ENCODE results near the gene MYL5. TPM values are rescaled to one million over a fixed set of nuclear protein-coding genes. Genes with fewer than 3 reads are reported as not detected.
A peak's percentile ranks its signal among the peaks of the same experiment; 100 is the strongest.

Gene MYL5
- total and polyA plus RNA-seq, 8 donors, result 4.0 to 29.3 (median 5.7) TPM

DNA sequence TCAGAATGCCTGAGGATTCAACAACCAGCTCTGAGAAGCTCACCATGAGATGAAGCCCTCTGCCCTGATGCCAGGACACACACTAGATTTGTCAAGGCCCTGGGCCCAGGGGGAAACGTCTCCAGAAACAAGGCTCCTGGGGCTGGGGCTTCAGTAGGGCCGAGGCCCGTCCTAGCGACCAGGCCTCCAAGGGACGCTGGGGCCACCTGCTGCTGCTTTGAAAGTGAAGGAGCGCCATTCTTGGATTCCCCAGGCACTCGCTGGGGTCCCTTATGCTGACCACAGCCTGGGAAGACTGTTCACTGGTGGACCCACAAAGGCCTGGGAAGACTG lies 25.1 kb upstream of the MYL5 start:
- Histone ChIP-seq H3K27ac (no peak overlapping the region), H3K9me3 (no peaks in the 10 kb centered on the region), H3K4me3 (no peak overlapping the region), H3K36me3 (no peaks in the 10 kb centered on the region), H3K27me3 (no peaks in the 10 kb centered on the region), H3K4me1 (no peaks in the 10 kb centered on the region)
- TF ChIP-seq, protein P1, sequence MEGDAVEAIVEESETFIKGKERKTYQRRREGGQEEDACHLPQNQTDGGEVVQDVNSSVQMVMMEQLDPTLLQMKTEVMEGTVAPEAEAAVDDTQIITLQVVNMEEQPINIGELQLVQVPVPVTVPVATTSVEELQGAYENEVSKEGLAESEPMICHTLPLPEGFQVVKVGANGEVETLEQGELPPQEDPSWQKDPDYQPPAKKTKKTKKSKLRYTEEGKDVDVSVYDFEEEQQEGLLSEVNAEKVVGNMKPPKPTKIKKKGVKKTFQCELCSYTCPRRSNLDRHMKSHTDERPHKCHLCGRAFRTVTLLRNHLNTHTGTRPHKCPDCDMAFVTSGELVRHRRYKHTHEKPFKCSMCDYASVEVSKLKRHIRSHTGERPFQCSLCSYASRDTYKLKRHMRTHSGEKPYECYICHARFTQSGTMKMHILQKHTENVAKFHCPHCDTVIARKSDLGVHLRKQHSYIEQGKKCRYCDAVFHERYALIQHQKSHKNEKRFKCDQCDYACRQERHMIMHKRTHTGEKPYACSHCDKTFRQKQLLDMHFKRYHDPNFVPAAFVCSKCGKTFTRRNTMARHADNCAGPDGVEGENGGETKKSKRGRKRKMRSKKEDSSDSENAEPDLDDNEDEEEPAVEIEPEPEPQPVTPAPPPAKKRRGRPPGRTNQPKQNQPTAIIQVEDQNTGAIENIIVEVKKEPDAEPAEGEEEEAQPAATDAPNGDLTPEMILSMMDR (IDR thresholded peaks at IDR 0.05), result no peak
- FAIRE-seq (no peak), DNase-seq (no peak), ATAC-seq (no peak)
- intact Hi-C loops (cut with DNase I), result no loop called here
- WGBS, 2 donors, result 85 to 90% methylated on average over 7 of the region's 7 CpGs

DNA sequence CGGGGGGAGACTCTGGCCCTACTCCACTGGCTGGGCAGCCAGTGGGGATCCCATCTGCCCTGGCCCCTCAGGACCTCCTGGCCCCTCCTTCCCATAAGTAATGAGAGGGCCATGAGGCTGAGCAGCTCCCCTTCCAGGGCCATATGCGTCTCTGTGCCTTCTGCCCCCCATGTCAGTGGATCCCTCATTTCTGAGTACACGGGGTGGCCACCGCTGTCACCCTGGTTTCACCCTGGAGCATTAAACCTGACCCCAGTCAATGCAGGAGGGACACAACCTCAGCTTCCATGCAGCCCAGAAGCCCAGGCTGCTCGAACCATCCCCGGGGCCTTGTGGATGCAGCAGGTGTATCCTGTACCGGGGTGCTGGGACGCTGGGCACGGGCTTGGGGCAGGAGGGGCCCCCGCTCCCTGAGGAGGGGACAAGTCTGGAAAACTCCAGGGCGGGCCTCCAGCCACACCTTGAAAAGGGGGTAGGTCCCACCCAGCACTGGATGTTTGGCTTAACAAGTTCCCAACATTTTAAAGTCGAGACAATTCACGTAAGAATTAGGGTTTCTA lies 24.5 kb upstream of the MYL5 start:
- no peak for FAIRE-seq
- no peaks in the 10 kb centered on the region for H3K27me3 ChIP-seq
- WGBS, 2 donors, result 78 to 88% methylated on average over 12 to 13 of the region's 13 CpGs
- TF ChIP-seq, protein P1 (IDR thresholded peaks at IDR 0.05), result no peak
- no peak for ATAC-seq
- H3K36me3 ChIP-seq, result no peaks in the 10 kb centered on the region
- H3K4me1 ChIP-seq, result no peaks in the 10 kb centered on the region
- H3K4me3 ChIP-seq, result no peak overlapping the region
- H3K9me3 ChIP-seq, result no peaks in the 10 kb centered on the region
- H3K27ac ChIP-seq, result no peak overlapping the region
- DNase-seq, result peak in 1 of 6 donors; percentile 11
- intact Hi-C loops (cut with DNase I), result no loop called here

DNA sequence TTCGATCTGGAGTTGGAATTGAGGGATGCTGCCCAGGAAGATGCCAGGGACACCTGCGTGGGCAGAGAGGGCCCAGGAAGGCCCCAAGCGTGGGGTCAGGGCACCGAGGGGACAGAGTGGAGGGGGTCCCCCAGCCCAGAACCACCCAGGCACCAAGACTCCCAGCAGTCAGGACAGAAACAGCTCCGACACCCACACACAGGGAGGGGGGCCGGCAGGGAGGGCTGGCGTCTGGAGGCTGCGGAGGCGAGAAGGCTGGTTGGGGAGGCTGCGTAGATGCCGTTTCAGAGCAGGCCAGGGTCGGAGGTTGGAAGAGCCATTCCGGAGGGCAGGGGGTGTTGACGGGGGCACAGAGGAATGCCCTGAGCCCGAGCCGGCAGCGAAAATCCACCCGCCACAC lies 23.9 kb upstream of the MYL5 start:
- DNase-seq, result peak in 1 of 6 donors; percentile 7

DNA sequence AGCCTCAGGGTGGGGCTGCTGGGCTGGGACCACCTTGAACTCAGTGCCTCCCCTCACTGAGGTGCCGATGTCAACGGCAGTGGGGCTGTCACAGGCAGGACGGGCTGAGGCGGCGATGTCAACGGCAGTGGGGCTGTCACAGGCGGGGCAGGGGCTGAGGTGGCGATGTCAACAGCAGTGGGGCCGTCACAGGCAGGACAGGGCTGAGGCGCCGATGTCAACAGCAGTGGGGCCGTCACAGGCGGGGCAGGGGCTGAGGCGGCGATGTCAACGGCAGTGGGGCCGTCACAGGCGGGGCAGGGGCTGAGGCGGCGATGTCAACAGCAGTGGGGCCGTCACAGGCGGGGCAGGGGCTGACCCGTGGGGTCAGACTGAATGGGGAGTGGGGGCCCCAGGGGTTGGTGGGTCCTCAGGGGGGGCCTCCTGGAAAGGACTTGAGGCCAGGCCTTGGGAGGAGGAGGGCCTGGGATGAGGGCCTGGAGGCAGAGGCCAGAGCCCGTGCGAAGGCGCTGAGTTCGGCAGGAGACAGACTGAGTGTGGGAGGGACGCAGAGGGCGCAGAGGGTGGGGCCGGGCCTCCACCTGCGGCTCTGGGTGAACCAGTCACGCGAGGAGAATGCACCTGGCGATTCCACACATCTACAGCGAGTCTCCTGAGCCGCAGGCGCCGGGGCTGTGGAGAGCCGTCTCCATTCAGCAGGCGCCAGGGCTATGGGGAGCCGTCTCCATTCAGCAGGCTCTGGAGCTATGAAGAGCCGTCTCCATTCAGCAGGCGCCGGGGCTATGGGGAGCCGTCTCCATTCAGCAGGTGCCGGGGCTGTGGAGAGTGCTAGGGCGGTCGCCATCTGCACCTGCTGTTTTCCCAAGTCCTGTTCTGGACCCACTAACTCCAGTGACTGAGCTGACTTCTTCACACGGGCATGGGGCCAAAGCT lies 23.1 kb upstream of the MYL5 start:
- Histone ChIP-seq H3K36me3 (no peaks in the 10 kb centered on the region), H3K27ac (no peak overlapping the region), H3K4me1 (no peaks in the 10 kb centered on the region), H3K9me3 (no peaks in the 10 kb centered on the region), H3K4me3 (no peak overlapping the region), H3K27me3 (no peaks in the 10 kb centered on the region)
- WGBS, 2 donors, result 28 to 38% methylated on average over 41 to 49 of the region's 49 CpGs
- FAIRE-seq (no peak), DNase-seq (peak in 2 of 6 donors; percentile 12 to 74), ATAC-seq (peak in 3 of 4 donors; percentile 9 to 58 (median 44))
- intact Hi-C loops (cut with DNase I), result no loop called here
- TF ChIP-seq, protein P1 (IDR thresholded peaks at IDR 0.05), result no peak

More for the DNA sequence above, 23.9 kb upstream of the MYL5 start:
- ATAC-seq (no peak), FAIRE-seq (no peak)
- H3K4me3 ChIP-seq, result no peak overlapping the region
- no peaks in the 10 kb centered on the region for H3K4me1 ChIP-seq
- H3K27ac ChIP-seq, result no peak overlapping the region
- intact Hi-C loops (cut with DNase I), result no loop called here
- WGBS, 2 donors, result 76 to 82% methylated on average over 18 of the region's 18 CpGs
- TF ChIP-seq, protein P1 (IDR thresholded peaks at IDR 0.05), result no peak
- H3K36me3 ChIP-seq, result no peaks in the 10 kb centered on the region
- no peaks in the 10 kb centered on the region for H3K27me3 ChIP-seq
- no peaks in the 10 kb centered on the region for H3K9me3 ChIP-seq
